Measurements from ENCODE around the gene NCBP1. TPM values are rescaled to one million over a fixed set of nuclear protein-coding genes. Genes with fewer than 3 reads are reported as not detected.
A peak's percentile ranks its signal among the peaks of the same experiment; 100 is the strongest.
"Not testable (repeated sequence)": the region's sequence is repeated elsewhere in the genome, so short reads cannot be mapped to it uniquely, and the experiment has no call there.

The NCBP1 gene
- total and polyA plus RNA-seq, 12 donors, result 6.6 to 20.4 (median 15.2) TPM

DNA sequence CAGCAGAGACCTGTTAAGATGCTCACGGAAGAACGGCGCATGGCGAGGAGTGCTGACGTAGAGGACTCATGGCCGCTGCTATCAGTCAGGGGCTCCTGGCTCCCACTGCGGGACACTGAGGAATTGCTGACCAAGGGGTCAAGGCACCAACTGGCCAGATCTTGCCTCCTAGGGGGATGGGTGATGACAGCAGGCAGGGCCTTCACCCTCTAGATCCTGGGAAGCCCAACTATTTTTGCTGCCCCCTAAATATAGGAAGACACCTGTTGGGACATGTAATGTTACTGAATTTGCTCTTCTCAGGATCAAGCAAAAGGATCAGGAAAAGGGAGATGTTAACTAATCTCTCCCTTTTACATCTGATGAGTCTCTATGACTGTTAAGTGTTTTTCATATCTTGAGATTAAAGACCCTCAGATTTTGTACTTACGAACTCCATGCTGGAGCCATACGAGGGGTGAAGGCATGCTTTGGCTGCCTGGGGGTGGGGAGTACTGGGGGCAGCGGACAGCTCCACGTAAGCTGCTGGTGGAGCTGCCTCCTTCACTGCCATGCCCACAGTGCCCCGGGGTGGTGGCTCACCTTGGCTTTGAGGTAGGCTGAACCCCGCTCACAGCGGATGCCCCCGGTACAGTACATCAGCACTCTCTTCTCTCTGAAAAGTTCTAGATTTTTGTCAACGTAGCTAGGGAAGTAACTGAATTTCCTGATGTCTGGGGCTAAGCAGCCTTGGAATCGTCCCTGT is 28.5 kb upstream of the NCBP1 start:
- no peak overlapping the region for H3K27ac ChIP-seq
- H3K9me3 ChIP-seq, result no peaks in the 10 kb centered on the region
- H3K4me1 ChIP-seq, result peaks cover 0 to 28% (median 10%) of the 10 kb centered on the region in 9 donors
- peaks cover 0 to 98% (median 63%) of the 10 kb centered on the region in 9 donors for H3K36me3 ChIP-seq
- intact Hi-C loops (cut with DNase I), result loop anchor here in 1 of 10 donors (5.0 kb wide), 1 partner anchor 118 kb away; no protein-coding TSS in a partner anchor
- no peaks in the 10 kb centered on the region for H3K27me3 ChIP-seq
- TF ChIP-seq, protein P1, sequence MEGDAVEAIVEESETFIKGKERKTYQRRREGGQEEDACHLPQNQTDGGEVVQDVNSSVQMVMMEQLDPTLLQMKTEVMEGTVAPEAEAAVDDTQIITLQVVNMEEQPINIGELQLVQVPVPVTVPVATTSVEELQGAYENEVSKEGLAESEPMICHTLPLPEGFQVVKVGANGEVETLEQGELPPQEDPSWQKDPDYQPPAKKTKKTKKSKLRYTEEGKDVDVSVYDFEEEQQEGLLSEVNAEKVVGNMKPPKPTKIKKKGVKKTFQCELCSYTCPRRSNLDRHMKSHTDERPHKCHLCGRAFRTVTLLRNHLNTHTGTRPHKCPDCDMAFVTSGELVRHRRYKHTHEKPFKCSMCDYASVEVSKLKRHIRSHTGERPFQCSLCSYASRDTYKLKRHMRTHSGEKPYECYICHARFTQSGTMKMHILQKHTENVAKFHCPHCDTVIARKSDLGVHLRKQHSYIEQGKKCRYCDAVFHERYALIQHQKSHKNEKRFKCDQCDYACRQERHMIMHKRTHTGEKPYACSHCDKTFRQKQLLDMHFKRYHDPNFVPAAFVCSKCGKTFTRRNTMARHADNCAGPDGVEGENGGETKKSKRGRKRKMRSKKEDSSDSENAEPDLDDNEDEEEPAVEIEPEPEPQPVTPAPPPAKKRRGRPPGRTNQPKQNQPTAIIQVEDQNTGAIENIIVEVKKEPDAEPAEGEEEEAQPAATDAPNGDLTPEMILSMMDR (IDR thresholded peaks at IDR 0.05), result no peak
- no peak overlapping the region for H3K4me3 ChIP-seq
- ATAC-seq (no peak), DNase-seq (no peak)
- 81 to 87% methylated on average over 17 of the region's 17 CpGs for WGBS, 2 donors

GRCh38 chr9:97615439-97616072 is 18.1 kb upstream of the NCBP1 start:
- no peaks in the 10 kb centered on the region for H3K9me3 ChIP-seq
- peaks cover 0 to 94% (median 23%) of the 10 kb centered on the region in 9 donors for H3K36me3 ChIP-seq
- intact Hi-C loops (cut with DNase I), result loop anchor here in 9 of 10 donors (1.0 to 10.0 kb wide), 9 partner anchors 145 to 761 kb away; partner anchors contain the start of genes TDRD7 (in 8 of the 9) and ZNF782 (in 1 of the 9)
- TF ChIP-seq, protein P1 (IDR thresholded peaks at IDR 0.05), result peak; percentile 64 to 89 (median 85)
- no peaks in the 10 kb centered on the region for H3K27me3 ChIP-seq
- peak overlapping the region in 1 of 10 donors; percentile 15 for H3K27ac ChIP-seq
- peak in 1 of 2 donors; percentile 66 for DNase-seq
- no peak overlapping the region for H3K4me3 ChIP-seq
- ATAC-seq, result peak; percentile 44 to 76 (median 66)
- peaks cover 0 to 13% (median 7%) of the 10 kb centered on the region in 9 donors for H3K4me1 ChIP-seq

- intact Hi-C loops (cut with DNase I), result loop anchor here in 9 of 10 donors (5.0 to 10.0 kb wide), 5 partner anchors 151 to 763 kb away; partner anchors contain the start of genes TDRD7 (in 8 of the 9) and ZNF782 (in 1 of the 9)
- TF ChIP-seq, protein P1 (IDR thresholded peaks at IDR 0.05), result no peak
- no peak for ATAC-seq
- 91 to 96% methylated on average over 1 of the region's 1 CpG for WGBS, 2 donors
- Histone ChIP-seq H3K4me1 (peaks cover 0 to 17% (median 10%) of the 10 kb centered on the region in 9 donors), H3K4me3 (no peak overlapping the region), H3K9me3 (no peaks in the 10 kb centered on the region), H3K36me3 (peaks cover 0 to 94% (median 16%) of the 10 kb centered on the region in 9 donors), H3K27ac (no peak overlapping the region), H3K27me3 (no peaks in the 10 kb centered on the region)
- no peak for DNase-seq
These were observed 15.6 kb upstream of the NCBP1 start for GRCh38 chr9:97617939-97618416.

DNA sequence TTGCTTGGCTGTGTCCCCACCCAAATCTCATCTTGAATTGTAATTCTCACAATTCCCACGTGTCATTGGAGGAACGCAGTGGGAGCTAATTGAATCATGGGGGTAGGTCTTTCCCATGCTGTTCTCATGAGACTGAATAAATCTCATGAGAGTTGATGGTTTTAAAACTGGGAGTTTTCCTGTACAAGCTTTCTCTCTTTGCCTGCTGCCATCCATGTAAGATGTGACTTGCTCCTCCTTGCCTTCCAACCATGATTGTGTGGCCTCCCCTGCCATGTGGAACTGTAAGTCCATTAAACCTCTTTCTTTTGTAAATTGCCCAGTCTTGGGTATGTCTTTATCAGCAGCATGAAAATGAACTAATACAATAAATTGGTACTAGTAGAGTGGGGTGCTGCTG is 13.6 kb upstream of the NCBP1 start:
- H3K9me3 ChIP-seq, H3K27ac ChIP-seq, ATAC-seq, DNase-seq, H3K4me3 ChIP-seq, H3K27me3 ChIP-seq: not testable (repeated sequence)
- peaks cover 0 to 96% (median 11%) of the 10 kb centered on the region in 9 donors for H3K36me3 ChIP-seq
- peaks cover 0 to 18% (median 8%) of the 10 kb centered on the region in 9 donors for H3K4me1 ChIP-seq
- 88 to 92% methylated on average over 2 of the region's 2 CpGs for WGBS, 2 donors
- intact Hi-C loops (cut with DNase I), result loop anchor here in 1 of 10 donors (10.0 kb wide), 1 partner anchor 765 kb away; the partner anchor contains the start of gene ZNF782

- ATAC-seq, H3K27me3 ChIP-seq, DNase-seq, H3K9me3 ChIP-seq, H3K4me3 ChIP-seq: not testable (repeated sequence)
- Histone ChIP-seq H3K36me3 (peaks cover 0 to 99% (median 9%) of the 10 kb centered on the region in 9 donors), H3K27ac (peak overlapping the region in 2 of 10 donors; percentile 11 to 37), H3K4me1 (peaks cover 0 to 19% (median 0%) of the 10 kb centered on the region in 9 donors)
- intact Hi-C loops (cut with DNase I), result loop anchor here in 1 of 10 donors (10.0 kb wide), 1 partner anchor 768 kb away; the partner anchor contains the start of gene ZNF782
- WGBS, 2 donors, result 96 to 97% methylated on average over 5 of the region's 5 CpGs
These were observed 11.1 kb upstream of the NCBP1 start for GRCh38 chr9:97622483-97622882.

All from heart right ventricle (tissue), 16 donors.